HG03565 (cell line): ENCODE results near the gene CD1B.
"Not testable (repeated sequence)": the region's sequence is repeated elsewhere in the genome, so short reads cannot be mapped to it uniquely, and the experiment has no call there.

Experiments
- ATAC-seq: cut with Tn5 transposase; IDR thresholded peaks from one replicate; pipeline ENCODE4 v1.9.1; 2021; ENCODE audit warnings: mild to moderate bottlenecking, moderate library complexity; ENCODE audit not compliant: unreplicated experiment

The CD1B gene

DNA sequence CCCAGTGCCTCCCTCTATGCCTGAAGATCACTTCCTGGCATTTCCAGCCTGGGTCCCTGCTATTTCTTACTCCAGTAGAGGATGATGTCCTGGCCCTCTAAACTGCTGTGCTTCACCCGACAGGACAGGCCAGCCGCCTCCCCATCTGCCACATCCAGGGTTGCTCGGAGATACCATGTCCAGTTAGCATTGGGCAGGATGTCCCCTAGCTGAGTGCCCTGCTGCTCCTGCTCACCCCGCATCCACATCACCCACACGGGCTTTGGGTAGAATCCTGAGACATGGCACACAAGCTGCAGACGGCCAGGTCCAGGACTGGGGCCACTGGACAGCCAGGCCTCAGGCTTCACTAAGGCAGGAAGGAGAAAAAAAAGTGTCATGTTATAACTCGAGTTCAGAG is 2.0 kb downstream of the CD1B start:
- ATAC-seq, result no peak

DNA sequence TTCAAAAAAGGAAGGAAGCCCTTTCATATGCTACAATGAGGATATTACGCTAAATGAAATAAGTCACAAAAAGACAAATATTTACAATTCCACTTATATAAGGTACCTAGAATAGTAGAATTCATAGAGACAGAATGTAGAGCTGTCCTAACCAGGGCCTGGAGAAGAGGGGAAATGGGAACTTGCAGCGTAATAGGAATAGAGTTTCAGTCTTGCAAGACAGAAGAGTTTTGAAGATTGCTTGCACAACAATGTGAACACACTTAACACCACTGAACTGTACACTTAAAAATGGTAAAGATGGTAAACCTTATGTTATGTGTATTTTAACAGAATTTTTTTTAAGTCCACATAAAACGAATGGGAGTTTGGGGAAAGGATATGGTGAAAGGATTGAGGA is 2.9 kb downstream of the CD1B start:
- ATAC-seq, result no peak

DNA sequence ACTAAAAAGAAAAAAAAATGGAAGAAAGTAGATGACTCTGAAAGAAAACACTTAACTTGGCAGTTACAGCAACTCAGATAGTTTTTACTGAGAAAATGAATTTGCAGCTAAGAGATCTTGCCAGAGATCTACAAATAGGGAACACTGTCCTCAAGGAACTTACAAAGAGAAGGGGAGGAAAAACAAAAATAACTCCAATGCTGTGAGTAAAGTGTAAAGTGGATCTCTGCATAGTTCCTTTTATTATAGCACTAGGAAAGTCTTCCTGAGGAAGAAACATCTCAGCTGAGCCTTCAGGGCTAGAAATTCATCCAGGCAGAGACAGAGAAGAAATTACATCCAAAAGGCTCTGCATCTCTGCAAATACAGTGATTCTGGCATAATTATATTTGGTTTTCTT is 3.9 kb downstream of the CD1B start:
- no peak for ATAC-seq

DNA sequence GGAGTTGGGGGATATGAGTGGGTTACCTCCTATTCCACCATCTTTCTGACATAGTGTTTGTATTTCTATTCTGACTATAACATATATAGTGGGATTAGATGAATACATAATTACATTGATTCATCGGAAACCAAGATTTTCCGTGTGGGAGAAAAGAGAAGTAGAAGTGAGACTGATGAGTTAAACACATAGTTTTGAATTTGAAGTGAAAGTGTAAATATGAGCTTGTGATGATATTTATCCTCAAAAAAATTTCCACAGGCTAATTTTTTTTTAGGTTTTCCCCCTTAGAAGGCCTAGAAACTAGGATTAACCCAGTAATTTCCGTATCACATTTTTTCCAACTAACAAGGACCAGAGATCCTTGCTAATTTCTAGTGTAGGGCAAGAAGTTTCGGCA is 6.9 kb downstream of the CD1B start:
- no peak for ATAC-seq

DNA sequence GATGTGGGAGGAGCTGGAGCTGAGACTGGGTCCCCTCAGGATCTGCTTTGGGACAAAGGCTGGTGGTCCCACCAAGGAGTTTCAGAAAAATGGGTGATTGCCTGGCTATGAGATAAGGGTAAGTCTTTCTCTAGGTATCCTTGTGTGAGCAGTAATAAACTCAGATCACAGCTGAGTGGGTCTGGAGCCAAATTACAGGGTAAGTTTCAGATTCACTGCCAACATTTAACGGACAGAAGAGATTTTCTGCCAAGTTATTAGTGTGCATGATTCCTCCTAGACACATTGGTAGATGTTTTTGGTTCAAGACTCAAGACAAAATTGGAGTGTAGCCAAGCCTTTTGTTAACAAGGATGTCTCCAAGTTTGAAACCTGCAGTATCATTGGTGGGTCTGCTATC is 7.5 kb downstream of the CD1B start:
- ATAC-seq, result no peak

DNA sequence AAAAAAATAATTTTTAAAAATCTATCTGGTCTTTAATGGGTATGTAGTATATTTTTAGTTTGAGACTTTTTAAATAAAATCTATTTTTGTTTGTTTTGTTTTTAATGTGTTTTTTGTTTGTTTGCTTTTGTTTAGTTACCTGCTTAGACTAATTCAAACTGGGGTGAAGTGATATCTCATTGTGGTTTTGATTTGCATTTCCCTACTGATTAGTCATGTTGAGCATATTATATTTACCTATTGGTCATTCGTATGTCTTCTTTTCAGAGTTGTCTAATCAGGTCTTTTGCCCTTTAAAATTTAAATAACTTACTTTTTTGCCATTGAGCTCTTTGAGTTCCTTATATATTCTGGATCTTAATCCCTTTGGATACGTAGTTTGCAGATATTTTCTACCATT is 20.3 kb downstream of the CD1B start:
- ATAC-seq, result peak; percentile 62

DNA sequence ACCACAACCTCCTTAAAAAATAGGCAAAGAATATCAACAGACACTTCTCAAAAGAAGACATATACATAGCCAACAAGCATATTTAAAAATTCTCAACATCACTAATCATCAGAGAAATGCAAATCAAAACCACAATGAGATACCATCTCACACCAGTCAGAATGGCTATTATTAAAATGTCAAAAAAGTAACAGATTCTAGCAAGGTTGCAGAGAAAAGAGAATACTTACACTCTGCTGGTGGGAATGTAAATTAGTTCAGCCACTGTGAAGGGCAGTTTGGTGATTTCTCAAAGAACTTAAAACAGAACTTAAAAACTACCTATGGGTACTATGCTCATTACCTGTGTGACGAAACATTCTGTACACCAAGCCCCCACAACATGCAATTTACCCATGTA is 20.7 kb downstream of the CD1B start:
- ATAC-seq, result peak; percentile 67

DNA sequence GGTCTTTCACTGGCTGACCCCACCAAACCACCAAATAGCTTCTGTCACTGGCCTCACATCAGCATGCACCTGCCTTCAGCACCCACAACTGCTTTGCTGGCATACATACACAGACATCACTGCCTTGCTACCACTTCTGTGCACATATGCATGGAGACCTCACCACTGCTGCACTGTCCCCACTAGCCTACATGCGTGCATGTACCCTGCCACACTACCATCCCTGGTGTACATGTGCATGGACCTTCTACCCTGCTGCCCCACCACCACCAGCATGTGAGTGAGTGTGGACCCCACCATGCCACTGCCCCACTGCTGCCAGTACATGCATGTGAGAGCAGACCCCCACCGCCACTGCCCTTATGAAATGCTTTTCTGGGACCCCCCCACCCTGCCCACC is 35.5 kb downstream of the CD1B start:
- no peak for ATAC-seq

DNA sequence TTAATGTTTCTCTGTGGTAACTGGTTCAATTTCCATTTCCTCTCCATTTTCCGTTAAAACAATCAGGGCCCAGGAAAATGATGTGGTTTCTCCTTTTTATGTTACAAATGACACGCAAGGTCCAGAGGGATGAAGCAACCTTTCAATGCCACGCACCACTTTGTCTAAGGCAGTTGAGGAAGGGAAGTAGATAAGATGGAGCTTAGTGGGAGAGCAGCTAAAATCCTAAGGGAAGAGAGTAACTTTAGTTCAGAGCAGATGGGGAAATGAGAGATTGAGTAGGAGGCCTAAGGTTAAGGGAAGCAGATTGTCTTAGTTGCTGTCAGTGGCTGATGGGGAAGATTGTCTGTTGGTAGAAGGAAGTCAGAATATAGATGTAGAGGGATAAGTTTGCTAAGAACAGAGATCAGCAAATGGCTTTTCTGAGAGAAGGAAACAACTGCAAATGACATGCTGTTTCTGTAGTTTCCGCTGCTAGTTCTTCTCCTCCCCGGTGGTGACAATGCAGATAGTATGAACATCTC is 40.9 kb downstream of the CD1B start:
- no peak for ATAC-seq

DNA sequence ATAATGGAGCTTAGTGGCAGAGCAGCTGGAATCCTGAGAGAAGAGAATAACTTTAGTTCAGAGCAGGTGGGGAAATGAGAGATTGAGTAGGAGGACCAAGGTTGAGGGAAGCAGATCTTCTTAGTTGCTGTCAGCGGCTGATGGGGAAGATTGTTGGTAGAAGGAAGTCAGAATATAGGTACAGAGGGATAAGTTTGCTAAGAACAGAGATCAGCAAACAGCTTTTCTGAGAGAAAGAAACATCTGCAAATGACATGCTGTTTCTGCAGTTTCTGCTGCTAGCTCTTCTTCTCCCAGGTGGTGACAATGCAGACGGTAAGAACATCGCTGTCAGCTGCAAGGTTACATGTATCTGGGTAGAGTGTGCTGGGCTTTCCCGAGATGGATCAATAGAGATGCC is 41.5 kb downstream of the CD1B start, which contains the start of gene CD1C:
Gene CD1C, plus strand, starts transcription at position 113 of the 400 bp plus-strand sequence. Its CDS starts 142 bp downstream, at position 255.
- ATAC-seq, result no peak

DNA sequence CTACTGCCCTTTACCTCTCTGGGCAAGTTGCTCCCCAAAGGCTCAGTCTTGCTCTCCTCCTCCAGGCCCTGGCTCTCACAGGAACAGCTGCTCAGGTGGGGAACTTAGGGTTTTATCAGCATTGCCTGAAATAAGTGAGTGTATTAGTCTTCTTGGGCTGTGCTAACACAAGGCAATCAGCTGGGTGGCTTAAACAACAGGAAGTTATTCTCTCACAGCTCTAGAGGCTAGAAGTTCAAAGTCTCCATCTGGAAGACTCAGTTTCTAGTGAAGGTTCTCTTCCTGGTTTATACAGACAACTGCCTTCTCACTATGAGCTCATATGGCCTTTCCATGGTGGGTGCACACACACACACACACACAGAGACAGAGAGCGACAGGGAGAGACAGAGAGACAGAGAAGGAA is 44.4 kb downstream of the CD1B start:
- ATAC-seq, result no peak

DNA sequence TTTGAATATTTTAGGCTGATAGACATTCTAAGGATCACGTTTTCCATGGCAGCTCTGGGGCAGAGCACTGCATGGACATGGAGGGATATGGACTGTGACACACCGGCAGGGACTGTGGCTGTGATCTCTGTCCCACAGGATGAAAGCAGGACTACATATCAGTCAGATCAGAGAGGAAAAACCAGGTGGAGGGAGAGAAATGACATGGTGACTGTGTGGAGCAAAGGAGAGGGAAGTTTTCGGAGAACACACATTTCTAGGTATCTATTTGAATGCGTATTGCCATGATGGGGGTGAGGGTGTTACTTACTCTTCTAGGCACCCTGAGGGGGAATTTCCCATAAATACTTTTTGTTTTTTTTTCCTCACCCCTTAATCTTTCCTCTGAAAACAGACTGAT is 44.8 kb downstream of the CD1B start:
- ATAC-seq, result no peak

DNA sequence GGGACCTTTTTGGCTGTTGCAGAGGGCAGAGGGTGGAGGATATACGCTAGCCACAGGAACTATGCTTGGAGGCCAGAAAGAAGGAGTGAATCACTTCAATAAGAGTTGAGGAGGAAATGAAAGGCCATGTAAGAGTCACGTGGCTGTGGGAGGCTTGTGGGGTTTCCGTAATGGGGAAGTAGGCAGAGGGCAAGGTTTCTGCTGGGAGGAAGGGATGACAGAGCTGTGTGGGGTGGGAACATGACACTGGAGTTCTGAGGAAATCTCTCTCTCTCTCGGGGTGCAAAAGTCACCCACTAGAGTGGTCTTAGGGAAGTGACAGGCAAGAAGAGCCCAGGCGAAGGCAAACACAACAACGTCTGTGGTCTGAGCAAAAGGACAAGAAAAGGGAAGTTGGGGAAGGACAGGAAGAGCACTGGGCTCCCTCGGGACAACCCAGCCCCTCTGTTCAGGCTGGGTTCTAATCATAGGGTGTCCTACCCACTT is 45.5 kb downstream of the CD1B start:
- peak; percentile 58 for ATAC-seq

DNA sequence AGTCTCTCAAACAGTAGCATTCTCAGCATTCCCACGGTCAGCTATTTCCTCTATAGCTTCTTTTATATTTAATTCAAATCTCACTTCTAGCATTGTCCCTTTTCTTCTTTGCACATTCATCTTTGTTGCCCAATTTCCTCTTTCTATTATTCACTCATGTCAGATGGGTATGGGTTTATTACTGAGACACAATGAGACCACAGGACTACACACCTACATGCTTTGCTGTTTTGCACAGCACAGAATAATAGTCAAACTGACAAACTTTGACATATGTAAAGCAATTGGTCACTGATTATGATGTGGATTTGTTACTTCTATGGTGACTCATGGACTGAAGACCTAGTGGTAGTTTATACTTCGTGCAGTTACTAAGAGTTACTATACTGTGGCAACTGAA is 47.4 kb downstream of the CD1B start:
- ATAC-seq, result peak; percentile 57

DNA sequence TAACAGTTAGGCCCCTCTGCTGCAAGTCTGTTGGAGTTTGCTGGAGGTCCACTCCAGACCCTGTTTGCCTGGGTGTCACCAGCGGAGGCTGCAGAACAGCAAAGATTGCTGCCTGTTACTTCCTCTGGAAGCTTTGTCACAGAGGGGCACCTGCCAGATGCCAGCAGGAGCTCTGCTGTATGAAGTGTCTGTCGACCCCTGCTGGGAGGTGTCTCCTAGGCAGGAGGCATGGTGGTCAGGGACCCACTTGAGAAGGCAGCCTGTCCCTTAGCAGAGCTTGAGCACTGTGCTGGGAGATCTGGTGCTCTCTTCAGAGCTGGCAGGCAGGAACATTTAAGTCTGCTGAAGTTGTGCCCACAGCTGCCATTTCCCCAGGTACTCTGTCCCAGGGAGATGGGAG is 48.9 kb downstream of the CD1B start:
- not testable (repeated sequence) for ATAC-seq
